IPS DF 19.7 (cell line): ENCODE data around the gene RXRA.

Source experiments
- DNase-seq: peaks from one replicate; pipeline ENCODE4 v3.0.0-alpha.2; 2013; ENCODE audit warnings: low read depth, low spot score

RXRA gene

GRCh38 chr9:134413112-134413715 lies 87.0 kb downstream of the RXRA start:
- no peak for DNase-seq

GRCh38 chr9:134413890-134414623 lies 87.8 kb downstream of the RXRA start:
- no peak for DNase-seq

DNA sequence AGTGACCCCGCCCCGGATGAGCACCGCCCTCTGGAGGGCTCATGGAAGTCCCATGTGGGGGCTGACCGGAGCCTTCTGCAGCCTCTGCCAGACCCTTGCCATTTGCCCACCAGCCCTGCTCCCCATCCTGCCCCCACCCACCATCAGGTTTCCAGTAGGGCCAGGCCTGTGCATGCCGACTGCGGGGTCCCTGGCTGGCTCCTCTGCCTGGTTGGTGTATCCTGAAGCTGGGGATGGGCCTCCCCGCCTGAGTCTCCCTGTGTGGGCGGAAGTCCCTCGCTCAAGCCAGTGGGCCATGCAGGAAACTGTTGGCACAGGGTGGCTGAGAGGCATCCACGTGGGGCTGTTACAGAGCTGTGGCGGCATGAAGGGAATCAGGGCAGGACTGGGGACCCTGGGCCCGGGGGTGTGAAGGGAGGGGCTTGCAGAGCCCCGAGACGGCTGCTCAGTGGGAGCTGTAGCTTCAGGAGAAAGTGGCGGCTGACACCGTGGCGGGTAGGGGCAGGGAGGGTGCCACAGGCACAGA lies 88.7 kb downstream of the RXRA start:
- DNase-seq: no peak

DNA sequence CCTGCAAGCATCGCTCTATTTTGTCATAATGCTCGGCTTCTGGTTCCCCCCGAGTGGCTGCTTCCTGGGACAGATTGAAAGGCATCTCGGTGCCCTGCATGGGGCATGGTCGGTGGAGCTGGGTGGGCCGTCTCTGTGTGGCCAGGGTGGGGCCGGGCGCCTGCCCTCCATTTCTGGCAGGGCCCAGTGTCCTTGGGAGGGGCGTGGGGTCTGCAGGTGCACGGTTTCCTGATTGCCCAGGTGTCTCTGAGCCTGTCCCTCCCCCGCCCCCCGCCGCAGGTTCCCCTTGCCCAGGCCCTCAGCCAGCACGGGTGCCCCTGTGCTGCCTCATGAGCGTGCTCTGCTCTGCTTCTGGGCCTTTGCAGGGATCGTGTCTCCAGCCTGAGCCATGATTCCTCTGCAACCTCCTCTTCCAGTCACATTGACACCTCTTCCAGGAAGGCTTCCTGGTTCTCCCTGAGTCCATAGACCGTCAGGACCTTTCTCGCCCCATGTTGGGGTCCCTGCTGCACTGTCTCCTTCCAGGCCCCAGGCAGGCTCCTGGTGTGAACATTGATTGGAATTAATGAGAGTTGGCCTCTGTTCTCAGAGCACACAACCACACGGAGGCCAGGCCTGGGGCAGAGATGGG lies 90.2 kb downstream of the RXRA start:
- DNase-seq: no peak

DNA sequence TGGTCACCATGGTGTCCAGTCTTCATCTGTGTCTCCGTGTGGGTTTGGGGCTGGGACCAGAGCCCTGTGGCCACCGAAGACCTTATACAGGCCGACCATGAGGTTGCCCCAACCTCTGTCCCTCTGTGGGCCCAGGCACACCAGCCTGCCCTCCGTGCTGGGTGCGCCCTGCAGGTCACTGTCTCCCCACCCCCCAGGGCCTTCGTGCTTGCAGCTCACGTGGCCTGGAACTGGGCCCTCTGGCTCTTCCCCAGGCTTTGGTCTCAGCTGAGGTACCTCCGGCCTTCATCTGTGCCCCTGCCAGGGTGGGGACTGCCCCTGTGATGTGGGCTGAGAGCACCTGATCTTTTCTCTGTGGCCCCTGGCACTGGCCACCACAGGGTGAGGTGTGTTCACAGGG lies 92.1 kb downstream of the RXRA start:
- no peak for DNase-seq

DNA sequence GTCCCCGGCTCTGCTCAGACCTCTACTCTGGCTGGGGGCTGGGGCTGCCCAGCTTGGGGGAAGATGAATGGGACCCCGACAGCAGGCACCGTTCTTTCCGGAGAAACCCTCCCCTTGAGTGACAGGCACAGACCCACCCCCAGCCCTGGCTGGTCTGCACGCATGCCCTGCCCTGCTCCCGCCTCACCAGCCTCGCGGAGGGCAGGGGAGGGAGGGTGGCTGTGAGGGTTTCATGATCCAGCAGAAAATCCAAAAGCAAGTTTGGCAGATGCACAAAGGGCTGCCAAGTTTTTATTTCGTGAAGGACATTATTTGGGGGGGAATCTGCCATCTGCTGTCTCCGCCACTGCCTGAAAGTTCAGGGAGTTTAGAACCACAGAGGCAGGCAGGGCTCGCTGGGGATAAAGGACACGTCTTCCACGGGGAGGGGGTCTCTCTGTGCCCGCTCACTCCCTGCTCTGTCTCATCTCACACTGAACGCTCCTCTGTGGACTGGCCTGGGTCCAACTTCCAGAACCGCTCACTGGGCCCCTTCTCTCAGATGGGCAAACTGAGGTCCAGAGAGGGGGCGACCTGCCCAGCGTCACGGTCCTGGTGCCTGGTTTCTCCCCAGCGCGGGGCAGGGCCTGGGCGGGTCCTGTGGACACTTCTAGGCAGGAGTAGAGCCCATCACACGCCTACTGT lies 92.9 kb downstream of the RXRA start:
- DNase-seq: no peak

- DNase-seq: no peak
Measured at GRCh38 chr9:134419684-134420076, 93.4 kb downstream of the RXRA start.

GRCh38 chr9:134420281-134420845 lies 94.1 kb downstream of the RXRA start:
- DNase-seq: no peak

GRCh38 chr9:134420974-134421432 lies 94.7 kb downstream of the RXRA start:
- DNase-seq: no peak

DNA sequence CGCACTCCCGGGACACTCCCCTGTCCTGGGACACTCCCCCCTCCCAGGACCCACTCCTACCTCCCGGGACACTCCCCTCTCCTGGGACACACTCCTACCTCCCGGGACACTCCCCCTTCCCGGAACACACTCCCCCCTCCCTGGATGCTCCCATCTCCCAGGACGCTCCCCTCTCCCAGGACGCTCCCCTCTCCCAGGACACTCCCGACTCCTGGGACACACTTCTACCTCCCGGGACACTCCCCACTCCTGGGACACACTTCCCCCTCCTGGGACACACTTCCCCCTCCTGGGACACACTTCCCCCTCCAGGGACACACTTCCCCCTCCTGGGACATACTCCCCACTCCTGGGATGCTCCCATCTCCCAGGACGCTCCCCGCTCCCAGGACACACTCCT lies 95.6 kb downstream of the RXRA start:
- DNase-seq: no peak

DNA sequence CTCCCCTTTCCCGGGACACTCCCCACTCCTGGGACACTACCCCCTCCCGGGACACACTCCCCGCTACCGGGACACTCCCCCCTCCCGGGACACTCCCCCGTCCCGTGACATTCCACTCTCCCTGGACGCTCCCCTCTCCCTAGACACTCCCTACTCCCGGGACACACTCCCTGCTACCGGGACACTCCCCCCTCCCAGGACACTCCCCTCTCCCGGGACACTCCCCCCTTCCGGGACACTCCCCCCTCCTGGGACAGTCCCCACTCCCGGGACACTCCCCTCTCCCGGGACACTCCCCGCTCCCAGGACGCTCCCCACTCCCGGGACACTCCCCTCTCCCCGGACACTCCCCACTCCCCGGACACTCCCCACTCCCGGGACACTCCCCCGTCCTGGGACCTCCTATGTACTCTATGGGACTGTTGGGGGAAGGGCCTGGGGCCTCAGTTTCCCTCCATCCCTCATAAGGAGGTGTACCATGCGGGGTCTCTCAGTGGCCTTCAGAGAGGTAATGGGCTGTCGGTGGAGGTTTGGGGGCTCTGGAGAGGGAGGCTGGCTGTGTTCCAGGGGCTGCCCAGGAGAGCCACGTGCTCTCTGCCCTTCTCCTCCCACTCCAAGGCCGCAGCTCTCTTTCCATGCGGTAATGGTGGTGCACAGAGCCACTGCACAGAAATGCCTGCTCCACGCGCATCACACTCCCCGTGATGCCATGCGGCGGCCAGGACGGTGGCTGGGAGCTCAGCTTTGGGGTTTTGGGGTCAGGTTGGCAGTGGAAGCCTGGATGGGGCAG lies 96.2 kb downstream of the RXRA start:
- no peak for DNase-seq

- no peak for DNase-seq
Measured at GRCh38 chr9:134423166-134423565, 96.9 kb downstream of the RXRA start.

- no peak for DNase-seq
Measured at GRCh38 chr9:134423749-134424148, 97.5 kb downstream of the RXRA start.

DNA sequence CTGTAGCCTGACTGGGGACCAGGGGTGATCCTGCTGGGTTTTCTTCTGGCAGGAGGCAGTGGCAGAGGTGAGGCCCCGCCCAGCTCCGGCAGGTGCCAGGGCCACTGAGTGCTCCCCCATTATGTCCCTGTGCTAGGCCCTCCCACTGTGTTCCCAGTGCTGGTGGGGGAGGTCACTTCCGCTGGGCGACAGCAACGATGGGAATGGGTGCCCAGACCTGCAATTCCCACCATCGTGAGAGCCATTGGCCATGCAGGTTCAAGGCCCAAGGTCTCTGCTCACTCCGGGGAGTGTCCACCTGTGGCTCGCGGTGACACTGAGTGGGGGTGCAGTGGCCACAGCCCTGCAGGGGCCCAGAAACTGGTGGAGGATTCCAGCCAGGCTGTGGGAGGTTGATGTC lies 98.6 kb downstream of the RXRA start:
- no peak for DNase-seq

DNA sequence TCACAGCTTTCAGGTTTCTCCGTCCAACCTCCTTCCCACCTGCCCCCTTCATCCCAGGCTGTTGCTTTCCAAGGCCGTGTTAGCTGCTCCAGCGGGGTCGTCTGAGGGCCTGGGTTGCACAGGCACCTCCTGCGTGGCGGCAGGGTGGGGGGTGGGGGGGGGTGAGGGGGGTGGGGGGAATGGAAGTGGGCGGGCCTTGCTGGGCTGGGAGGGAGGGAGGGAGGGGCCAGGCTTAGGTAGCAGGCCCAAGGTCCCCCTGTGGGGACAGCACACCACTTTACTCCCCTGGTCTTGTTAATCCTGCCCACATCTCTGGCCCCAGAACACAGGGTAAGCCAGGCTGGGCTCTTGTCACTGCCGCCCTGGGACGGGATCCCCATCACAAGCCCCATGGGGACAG lies 99.1 kb downstream of the RXRA start:
- DNase-seq: no peak

GRCh38 chr9:134425812-134426211 lies 99.6 kb downstream of the RXRA start:
- no peak for DNase-seq

DNA sequence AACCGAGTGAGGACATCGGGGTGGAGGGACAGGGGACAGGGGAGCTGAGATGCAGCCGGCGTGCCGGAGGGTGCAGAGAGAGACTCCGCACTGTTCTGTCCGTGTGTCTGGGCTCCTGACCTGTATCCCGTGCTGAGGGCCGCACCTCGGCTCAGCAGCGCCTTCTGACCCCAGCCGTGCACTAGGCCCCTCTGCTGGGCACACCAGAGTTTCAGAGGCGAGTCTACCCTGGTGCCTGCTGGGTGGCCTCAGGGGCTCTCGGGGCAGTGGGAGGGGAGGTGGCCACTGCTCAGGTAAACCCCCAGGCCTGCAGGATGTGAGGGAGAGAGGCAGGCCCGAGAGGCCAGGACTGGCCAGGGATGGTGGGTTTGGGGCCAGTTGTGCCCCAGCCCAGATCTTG lies 100.2 kb downstream of the RXRA start:
- DNase-seq: no peak

DNA sequence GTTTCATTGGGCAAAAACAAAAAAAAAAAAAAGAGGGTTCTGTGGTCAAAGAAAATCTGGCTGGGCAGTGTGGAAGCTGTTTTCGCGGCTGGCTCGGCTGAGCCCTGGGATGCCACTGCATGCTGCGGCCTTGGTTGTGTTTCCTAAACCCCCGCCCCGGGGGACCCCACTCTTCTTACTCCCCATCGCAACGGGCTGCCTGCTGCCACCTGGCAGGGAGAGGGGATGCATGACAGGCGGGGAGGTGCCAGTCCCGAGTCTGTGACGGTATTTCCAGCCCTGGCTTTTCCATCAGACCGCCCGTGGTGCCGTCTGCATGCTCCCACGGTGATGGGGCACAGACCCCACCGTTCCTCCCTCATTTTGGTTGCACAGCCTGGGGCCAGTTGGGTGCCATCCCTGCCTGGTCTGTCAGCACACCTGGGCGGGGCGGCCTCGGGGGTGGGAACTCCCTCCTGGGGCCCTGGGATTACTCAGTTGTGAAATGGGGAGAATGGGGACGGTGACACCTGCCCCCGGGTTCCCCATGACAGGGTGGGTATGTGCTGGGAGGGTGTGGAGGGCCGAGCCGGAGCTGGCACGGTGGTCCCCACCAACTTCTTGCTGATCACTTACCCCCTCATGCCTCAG lies 101.0 kb downstream of the RXRA start:
- no peak for DNase-seq

GRCh38 chr9:134428559-134428958 lies 102.3 kb downstream of the RXRA start:
- no peak for DNase-seq

- DNase-seq: no peak
Measured at GRCh38 chr9:134429007-134429406, 102.8 kb downstream of the RXRA start.

DNA sequence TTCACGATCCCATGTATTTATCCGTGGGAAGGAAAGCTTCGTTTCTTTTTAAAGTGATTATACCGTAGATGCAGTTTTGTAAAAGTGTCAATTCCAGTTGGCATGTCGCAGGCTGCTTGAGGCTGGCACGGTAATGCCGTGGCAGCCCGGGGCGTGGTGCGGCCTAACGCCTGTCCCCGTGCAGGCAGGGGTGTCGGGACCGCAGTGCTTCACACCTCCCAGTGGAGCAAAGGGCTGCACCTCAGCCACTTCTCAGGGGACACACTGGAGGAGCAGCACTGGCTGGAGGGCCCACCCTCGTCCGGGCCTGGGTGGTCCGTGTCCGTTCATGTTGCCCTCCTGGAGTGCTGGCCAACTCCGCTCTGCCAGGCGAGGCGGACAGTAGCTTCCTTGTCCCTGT lies 103.2 kb downstream of the RXRA start:
- no peak for DNase-seq
